NCI-H2081 (cell line): Measurements from ENCODE around the gene EPS8L2.
"Not testable (repeated sequence)": the region's sequence is repeated elsewhere in the genome, so short reads cannot be mapped to it uniquely, and the experiment has no call there.

ENCODE experiments used
- DNase-seq, 2 experiments: peaks; one replicate each; lab custom pipeline; 2025; lab: John Stamatoyannopoulos, UW

Gene EPS8L2

GRCh38 chr11:690244-690643, 15.8 kb upstream of the EPS8L2 start:
- not testable (repeated sequence) for DNase-seq

GRCh38 chr11:690738-691633, 15.0 kb upstream of the EPS8L2 start:
- no peak for DNase-seq

GRCh38 chr11:691710-692590, 14.1 kb upstream of the EPS8L2 start:
- no peak for DNase-seq

- DNase-seq: no peak
Observed at GRCh38 chr11:692824-693414, 13.1 kb upstream of the EPS8L2 start.

GRCh38 chr11:693415-693831, 12.6 kb upstream of the EPS8L2 start:
- no peak for DNase-seq

- DNase-seq: peak in 1 of 2 experiments; percentile 65
Observed at GRCh38 chr11:693887-694562, 12.0 kb upstream of the EPS8L2 start.

- DNase-seq: peak; percentile 95 to 97
Observed at GRCh38 chr11:694563-695287, 11.3 kb upstream of the EPS8L2 start, which contains the start of gene DEAF1. Gene DEAF1, minus strand, starts transcription at chr11:695222. Its CDS starts 175 bp downstream, at chr11:695047.

- no peak for DNase-seq
Observed at GRCh38 chr11:695288-695537, 10.8 kb upstream of the EPS8L2 start.

- DNase-seq: peak; percentile 97 to 98
Observed at GRCh38 chr11:695538-696248, 10.3 kb upstream of the EPS8L2 start, which contains the start of gene TMEM80. Gene TMEM80, plus strand, starts transcription at chr11:695816. Its CDS starts 12 bp downstream, at chr11:695828.

GRCh38 chr11:696955-697491, 9.0 kb upstream of the EPS8L2 start:
- no peak for DNase-seq

GRCh38 chr11:697811-698311, 8.2 kb upstream of the EPS8L2 start:
- no peak for DNase-seq

GRCh38 chr11:698493-699115, 7.4 kb upstream of the EPS8L2 start:
- no peak for DNase-seq

- DNase-seq: no peak
Observed at GRCh38 chr11:699116-699508, 6.9 kb upstream of the EPS8L2 start.

GRCh38 chr11:699753-700152, 6.3 kb upstream of the EPS8L2 start:
- DNase-seq: no peak

GRCh38 chr11:701741-702461, 4.1 kb upstream of the EPS8L2 start:
- DNase-seq: no peak

GRCh38 chr11:702462-703461, 3.3 kb upstream of the EPS8L2 start:
- no peak for DNase-seq

- DNase-seq: no peak
Observed at GRCh38 chr11:703506-703905, 2.5 kb upstream of the EPS8L2 start.

GRCh38 chr11:704228-704674, 1.8 kb upstream of the EPS8L2 start:
- DNase-seq: no peak
